ENCODE measurements around the gene RABGAP1L. TPM values are rescaled to one million over a fixed set of nuclear protein-coding genes. Genes with fewer than 3 reads are reported as not detected.

The RABGAP1L gene
- total RNA-seq, 4 donors from 2014 or later = 39.3 to 101 (median 63.7) TPM

DNA sequence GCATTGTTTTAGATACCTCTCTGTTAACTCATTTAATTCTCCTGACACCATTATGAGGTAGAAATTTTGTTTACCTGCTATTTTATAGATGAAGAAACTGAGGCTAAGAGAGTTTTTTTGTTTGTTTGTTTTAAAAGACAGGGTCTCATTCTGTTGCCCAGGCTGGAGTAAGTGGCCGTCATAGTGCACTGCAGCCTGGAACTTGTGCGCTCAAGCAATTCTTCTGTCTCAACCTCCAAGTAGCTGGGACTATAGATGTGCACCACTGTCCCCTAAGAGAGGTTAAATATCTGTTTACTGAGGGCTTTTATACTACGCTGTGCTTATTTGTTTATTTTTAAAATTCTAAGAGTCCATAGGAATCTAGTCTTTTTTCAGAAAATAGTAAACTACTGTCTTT, 796.8 kb downstream of the RABGAP1L start:
- DNase-seq (ENCODE audit: extremely low spot score) = no peak
- intact Hi-C loops (cut with DNase I) = no loop called here
- Histone ChIP-seq H3K4me3 (no peak overlapping the region), H3K9me3 (no peaks in the 10 kb centered on the region), H3K36me3 (peaks cover 0 to 7% (median 0%) of the 10 kb centered on the region in 4 donors), H3K27ac (replicated peaks in 1 of 4) (no peak overlapping the region), H3K27me3 (no peaks in the 10 kb centered on the region), H3K4me1 (peaks cover 15 to 24% (median 19%) of the 10 kb centered on the region in 4 donors)
- WGBS = 86% methylated on average over 3 of the region's 3 CpGs
- TF ChIP-seq POLR2A (IDR thresholded peaks at IDR 0.05; ENCODE audit: low read depth) = no peak
- TF ChIP-seq POLR2AphosphoS5 (IDR thresholded peaks at IDR 0.05) = no peak
- TF ChIP-seq EP300 (IDR thresholded peaks at IDR 0.05) = no peak
- TF ChIP-seq, protein P1, sequence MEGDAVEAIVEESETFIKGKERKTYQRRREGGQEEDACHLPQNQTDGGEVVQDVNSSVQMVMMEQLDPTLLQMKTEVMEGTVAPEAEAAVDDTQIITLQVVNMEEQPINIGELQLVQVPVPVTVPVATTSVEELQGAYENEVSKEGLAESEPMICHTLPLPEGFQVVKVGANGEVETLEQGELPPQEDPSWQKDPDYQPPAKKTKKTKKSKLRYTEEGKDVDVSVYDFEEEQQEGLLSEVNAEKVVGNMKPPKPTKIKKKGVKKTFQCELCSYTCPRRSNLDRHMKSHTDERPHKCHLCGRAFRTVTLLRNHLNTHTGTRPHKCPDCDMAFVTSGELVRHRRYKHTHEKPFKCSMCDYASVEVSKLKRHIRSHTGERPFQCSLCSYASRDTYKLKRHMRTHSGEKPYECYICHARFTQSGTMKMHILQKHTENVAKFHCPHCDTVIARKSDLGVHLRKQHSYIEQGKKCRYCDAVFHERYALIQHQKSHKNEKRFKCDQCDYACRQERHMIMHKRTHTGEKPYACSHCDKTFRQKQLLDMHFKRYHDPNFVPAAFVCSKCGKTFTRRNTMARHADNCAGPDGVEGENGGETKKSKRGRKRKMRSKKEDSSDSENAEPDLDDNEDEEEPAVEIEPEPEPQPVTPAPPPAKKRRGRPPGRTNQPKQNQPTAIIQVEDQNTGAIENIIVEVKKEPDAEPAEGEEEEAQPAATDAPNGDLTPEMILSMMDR (IDR thresholded peaks at IDR 0.05) = no peak

DNA sequence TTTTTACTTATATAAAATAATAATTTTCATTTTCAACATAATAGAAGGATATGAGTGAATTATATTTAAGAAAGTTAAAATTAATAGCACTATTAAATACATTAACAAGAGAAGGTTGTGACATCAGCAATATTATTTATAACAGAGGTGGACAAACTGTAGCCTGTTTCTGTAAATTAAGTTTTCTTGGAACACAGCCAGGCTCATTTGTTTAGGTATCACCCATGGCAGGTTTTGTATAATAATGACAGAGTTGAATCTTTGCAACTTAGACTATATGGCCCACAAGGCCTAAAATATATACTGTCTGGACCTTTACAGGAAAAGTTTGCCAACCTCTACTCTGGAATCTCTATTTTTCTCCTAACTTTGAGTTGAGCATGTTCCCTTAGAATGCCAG, 797.7 kb downstream of the RABGAP1L start:
- no peak for DNase-seq (ENCODE audit: extremely low spot score)
- Histone ChIP-seq H3K9me3 (no peaks in the 10 kb centered on the region), H3K27ac (replicated peaks in 1 of 4) (no peak overlapping the region), H3K27me3 (no peaks in the 10 kb centered on the region), H3K4me1 (peaks cover 15 to 24% (median 19%) of the 10 kb centered on the region in 4 donors), H3K36me3 (peaks cover 0 to 7% (median 0%) of the 10 kb centered on the region in 4 donors), H3K4me3 (no peak overlapping the region)
- no peak for TF ChIP-seq POLR2A (IDR thresholded peaks at IDR 0.05; ENCODE audit: low read depth)
- TF ChIP-seq EP300 (IDR thresholded peaks at IDR 0.05) = no peak
- no peak for TF ChIP-seq POLR2AphosphoS5 (IDR thresholded peaks at IDR 0.05)
- TF ChIP-seq, protein P1 (IDR thresholded peaks at IDR 0.05) = no peak
- intact Hi-C loops (cut with DNase I) = no loop called here

DNA sequence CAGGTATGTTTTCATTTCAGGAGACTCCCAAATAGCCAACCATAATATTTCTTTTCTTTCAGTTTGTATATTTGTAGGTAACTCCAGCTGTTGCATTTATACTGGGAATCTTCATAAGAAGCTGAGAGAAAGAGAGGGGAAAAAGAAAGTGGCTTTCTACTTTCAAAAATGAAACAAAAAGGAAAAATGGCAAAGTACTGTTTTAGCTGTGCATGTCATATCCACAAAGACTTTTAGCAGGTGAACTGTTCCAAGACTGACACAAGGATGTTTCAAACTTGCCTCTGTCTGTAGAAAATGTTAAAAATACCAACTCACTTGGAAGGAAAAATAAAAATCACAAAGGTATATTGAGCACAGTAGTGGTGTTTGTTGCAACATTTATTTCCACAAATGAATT, 798.5 kb downstream of the RABGAP1L start:
- TF ChIP-seq EP300 (IDR thresholded peaks at IDR 0.05) (no peak), POLR2A (IDR thresholded peaks at IDR 0.05; ENCODE audit: low read depth) (no peak), POLR2AphosphoS5 (IDR thresholded peaks at IDR 0.05) (no peak)
- TF ChIP-seq, protein P1 (IDR thresholded peaks at IDR 0.05) = no peak
- no peak overlapping the region for H3K27ac ChIP-seq (replicated peaks in 1 of 4)
- intact Hi-C loops (cut with DNase I) = no loop called here

DNA sequence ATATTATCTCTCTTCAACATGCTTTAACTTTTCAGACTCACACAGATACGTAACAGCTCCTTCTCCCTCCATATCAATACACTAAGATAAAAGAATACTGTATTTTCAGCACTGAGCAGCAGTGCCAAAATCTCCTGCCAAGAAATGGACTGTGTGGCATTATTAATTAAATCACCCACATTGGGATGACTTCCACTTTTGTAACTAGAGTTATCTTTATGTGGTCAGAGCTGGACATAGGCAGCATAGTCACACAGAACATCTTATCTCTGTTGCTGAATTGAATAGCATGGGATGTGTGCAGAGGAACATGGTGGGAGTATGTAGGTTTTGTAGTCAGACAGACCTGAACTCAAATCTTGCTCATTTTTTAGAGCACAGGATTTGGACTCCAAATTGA, 799.1 kb downstream of the RABGAP1L start:
- H3K4me1 ChIP-seq = peaks cover 15 to 28% (median 20%) of the 10 kb centered on the region in 4 donors
- WGBS = 63% methylated on average over 1 of the region's 1 CpG
- H3K4me3 ChIP-seq = no peak overlapping the region
- H3K9me3 ChIP-seq = no peaks in the 10 kb centered on the region
- DNase-seq (ENCODE audit: extremely low spot score) = no peak
- no peaks in the 10 kb centered on the region for H3K27me3 ChIP-seq
- no peak overlapping the region for H3K27ac ChIP-seq (replicated peaks in 1 of 4)
- H3K36me3 ChIP-seq = peaks cover 0 to 7% (median 0%) of the 10 kb centered on the region in 4 donors
- intact Hi-C loops (cut with DNase I) = no loop called here
- no peak for TF ChIP-seq EP300 (IDR thresholded peaks at IDR 0.05)
- TF ChIP-seq, protein P1 (IDR thresholded peaks at IDR 0.05) = no peak
- no peak for TF ChIP-seq POLR2AphosphoS5 (IDR thresholded peaks at IDR 0.05)
- no peak for TF ChIP-seq POLR2A (IDR thresholded peaks at IDR 0.05; ENCODE audit: low read depth)

More for the DNA sequence above, 798.5 kb downstream of the RABGAP1L start:
- DNase-seq (ENCODE audit: extremely low spot score) = no peak
- Histone ChIP-seq H3K9me3 (no peaks in the 10 kb centered on the region), H3K36me3 (peaks cover 0 to 7% (median 0%) of the 10 kb centered on the region in 4 donors), H3K27me3 (no peaks in the 10 kb centered on the region), H3K4me3 (no peak overlapping the region), H3K4me1 (peaks cover 15 to 26% (median 19%) of the 10 kb centered on the region in 4 donors)

DNA sequence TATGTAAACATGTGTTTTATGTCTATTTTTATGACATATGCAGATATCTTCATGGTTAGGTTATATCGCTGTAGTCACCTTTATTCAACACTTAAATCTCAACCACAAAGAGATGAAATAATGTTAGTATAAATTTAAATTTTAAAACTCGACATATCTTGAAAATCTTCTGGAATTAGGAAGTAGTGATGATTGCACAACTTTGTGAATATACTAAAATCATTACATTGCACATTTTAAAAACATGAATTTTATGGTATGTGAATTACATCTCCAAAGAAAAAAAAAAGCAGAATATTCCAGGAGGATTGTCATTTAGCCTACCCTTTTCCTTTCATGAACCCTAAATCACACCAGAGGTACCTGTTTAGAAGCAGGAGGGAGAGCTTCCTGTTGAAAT, 801.0 kb downstream of the RABGAP1L start:
- Histone ChIP-seq H3K27ac (replicated peaks in 1 of 4) (no peak overlapping the region), H3K9me3 (no peaks in the 10 kb centered on the region), H3K27me3 (no peaks in the 10 kb centered on the region), H3K4me3 (no peak overlapping the region), H3K4me1 (peaks cover 18 to 31% (median 22%) of the 10 kb centered on the region in 4 donors), H3K36me3 (peaks cover 0 to 7% (median 0%) of the 10 kb centered on the region in 4 donors)
- TF ChIP-seq, protein P1 (IDR thresholded peaks at IDR 0.05) = no peak
- TF ChIP-seq POLR2AphosphoS5 (IDR thresholded peaks at IDR 0.05) = no peak
- no peak for TF ChIP-seq EP300 (IDR thresholded peaks at IDR 0.05)
- TF ChIP-seq POLR2A (IDR thresholded peaks at IDR 0.05; ENCODE audit: low read depth) = no peak
- DNase-seq (ENCODE audit: extremely low spot score) = no peak
- intact Hi-C loops (cut with DNase I) = no loop called here
- WGBS = 85% methylated on average over 2 of the region's 2 CpGs
